Measurements from ENCODE around the gene ABCC2.

DNA sequence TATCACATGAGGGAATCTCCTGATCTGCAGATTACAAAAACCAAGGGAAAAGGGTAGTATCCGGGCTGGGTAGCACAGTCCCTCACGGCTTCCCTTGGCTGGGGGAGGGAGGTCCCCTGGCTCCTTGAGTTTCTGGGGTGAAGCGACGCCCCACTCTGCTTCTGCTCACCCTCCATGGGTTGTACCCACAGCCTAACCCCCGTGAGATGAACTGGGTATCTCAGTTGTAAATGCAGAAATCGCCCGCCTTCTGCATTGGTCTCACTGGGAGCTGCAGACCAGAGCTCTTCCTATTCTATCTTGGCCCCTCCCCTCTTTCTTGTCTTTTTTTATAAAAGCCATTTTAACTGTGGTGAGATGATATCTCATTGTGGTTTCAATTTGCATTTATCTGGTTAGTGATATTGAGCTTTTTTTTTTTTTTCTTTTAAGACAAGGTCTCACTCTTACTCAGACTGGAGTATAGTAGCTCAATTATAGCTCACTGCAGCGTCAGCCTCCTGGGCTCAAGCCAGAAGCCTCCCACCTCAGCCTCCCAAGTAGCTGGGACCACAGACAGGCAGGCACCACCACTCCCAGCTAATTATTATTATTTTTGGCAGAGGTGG is 87.8 kb downstream of the ABCC2 start:
- TF ChIP-seq, protein P1, sequence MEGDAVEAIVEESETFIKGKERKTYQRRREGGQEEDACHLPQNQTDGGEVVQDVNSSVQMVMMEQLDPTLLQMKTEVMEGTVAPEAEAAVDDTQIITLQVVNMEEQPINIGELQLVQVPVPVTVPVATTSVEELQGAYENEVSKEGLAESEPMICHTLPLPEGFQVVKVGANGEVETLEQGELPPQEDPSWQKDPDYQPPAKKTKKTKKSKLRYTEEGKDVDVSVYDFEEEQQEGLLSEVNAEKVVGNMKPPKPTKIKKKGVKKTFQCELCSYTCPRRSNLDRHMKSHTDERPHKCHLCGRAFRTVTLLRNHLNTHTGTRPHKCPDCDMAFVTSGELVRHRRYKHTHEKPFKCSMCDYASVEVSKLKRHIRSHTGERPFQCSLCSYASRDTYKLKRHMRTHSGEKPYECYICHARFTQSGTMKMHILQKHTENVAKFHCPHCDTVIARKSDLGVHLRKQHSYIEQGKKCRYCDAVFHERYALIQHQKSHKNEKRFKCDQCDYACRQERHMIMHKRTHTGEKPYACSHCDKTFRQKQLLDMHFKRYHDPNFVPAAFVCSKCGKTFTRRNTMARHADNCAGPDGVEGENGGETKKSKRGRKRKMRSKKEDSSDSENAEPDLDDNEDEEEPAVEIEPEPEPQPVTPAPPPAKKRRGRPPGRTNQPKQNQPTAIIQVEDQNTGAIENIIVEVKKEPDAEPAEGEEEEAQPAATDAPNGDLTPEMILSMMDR (IDR thresholded peaks at IDR 0.05) = no peak
- TF ChIP-seq POLR2AphosphoS5 (IDR thresholded peaks at IDR 0.05; ENCODE audit: low read depth, low read length) (no peak), SIN3A (IDR thresholded peaks at IDR 0.05; ENCODE audit: borderline replicate concordance, insufficient read depth, low read depth, low read length) (no peak)
